ENCODE measurements around the gene CBX7. TPM values are rescaled to one million over a fixed set of nuclear protein-coding genes. Genes with fewer than 3 reads are reported as not detected.

CBX7 gene
- 100 to 1,000 TPM in 2 of 4 donors, 10 to 100 TPM in 2; 16.0 to 128 (median 102) TPM for total RNA-seq

DNA sequence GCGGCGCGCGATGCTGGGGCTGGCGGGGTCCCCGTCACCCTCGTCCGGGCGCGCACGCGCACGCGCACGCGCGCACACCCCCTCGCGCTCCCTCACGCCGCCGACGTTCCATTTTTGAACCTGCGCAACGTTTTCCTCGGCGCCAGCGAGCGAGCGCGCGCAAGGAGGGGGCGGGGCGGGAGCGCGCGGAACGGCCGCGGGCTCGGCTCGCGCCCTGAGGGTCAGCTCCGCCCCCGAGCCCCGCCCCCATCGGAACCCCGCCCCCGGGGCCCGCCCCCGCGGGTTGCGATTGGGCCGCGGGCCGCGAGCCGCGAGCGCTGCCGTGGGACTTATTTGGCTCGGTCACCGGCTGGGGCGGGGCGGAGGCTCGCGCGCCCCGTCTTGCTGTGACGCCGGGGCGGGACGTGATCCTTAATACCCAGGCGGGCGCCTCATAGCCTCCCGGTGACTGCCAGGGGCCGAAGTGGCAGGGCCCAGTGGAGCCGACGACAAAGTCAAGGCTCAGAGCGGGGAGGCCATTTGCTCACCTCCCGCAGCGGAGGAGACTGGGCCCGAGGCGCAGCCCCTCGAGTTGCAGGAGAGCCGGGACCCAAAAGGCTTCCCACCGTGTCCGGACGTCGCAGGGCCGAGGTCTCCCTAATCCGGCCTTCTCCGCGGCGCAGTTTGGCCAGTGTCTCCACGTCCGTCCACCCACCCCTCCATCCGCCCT is at the start of gene CBX7:
TSS of gene CBX7 (minus strand) at position 170 of the 709 bp plus-strand sequence. CDS start 236 bp downstream, outside the sequence.
- H3K27ac ChIP-seq: peak within 1 kb of the TSS; percentile 95 to 99
- H3K36me3 ChIP-seq: no peaks in the 10 kb centered on the region
- peak; percentile 95 to 96 for DNase-seq
- TF ChIP-seq, protein P1, sequence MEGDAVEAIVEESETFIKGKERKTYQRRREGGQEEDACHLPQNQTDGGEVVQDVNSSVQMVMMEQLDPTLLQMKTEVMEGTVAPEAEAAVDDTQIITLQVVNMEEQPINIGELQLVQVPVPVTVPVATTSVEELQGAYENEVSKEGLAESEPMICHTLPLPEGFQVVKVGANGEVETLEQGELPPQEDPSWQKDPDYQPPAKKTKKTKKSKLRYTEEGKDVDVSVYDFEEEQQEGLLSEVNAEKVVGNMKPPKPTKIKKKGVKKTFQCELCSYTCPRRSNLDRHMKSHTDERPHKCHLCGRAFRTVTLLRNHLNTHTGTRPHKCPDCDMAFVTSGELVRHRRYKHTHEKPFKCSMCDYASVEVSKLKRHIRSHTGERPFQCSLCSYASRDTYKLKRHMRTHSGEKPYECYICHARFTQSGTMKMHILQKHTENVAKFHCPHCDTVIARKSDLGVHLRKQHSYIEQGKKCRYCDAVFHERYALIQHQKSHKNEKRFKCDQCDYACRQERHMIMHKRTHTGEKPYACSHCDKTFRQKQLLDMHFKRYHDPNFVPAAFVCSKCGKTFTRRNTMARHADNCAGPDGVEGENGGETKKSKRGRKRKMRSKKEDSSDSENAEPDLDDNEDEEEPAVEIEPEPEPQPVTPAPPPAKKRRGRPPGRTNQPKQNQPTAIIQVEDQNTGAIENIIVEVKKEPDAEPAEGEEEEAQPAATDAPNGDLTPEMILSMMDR (IDR thresholded peaks at IDR 0.05): no peak
- TF ChIP-seq POLR2A (IDR thresholded peaks at IDR 0.05): peak; percentile 91 to 94
- intact Hi-C loops (cut with DNase I; ENCODE audit: low total_unique reads): loop anchor here (5.0 kb wide), 1 partner anchor 165 kb away; the partner anchor contains the start of gene RPL3
- H3K27me3 ChIP-seq: no peaks in the 10 kb centered on the region
- peak within 1 kb of the TSS; percentile 67 to 74 for H3K4me3 ChIP-seq
- peaks cover 0 to 22% of the 10 kb centered on the region in 2 donors for H3K4me1 ChIP-seq
- no peaks in the 10 kb centered on the region for H3K9me3 ChIP-seq

DNA sequence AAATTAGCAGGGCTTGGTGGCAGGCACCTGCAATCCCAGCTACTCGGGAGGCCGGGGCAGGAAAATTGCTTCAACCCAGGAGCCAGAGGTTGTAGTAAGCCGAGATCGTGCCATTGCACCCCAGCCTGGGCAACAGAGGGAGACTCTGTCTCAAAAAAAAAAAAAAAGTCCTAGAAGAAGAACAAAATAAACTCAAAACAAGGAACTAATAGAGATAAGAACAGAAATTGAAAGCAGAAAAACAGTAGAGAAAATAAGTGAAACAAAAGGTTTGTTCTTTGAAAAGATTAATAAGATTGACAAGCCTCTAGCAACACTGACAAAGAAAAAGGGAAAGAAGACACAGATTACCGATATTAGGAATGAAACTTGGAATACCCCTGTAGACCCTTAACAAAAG is 45.1 kb upstream of the CBX7 start:
- H3K4me1 ChIP-seq: no peaks in the 10 kb centered on the region
- no peak overlapping the region for H3K27ac ChIP-seq
- no peaks in the 10 kb centered on the region for H3K9me3 ChIP-seq
- DNase-seq: no peak
- TF ChIP-seq, protein P1 (IDR thresholded peaks at IDR 0.05): no peak
- TF ChIP-seq POLR2A (IDR thresholded peaks at IDR 0.05): no peak
- no peak overlapping the region for H3K4me3 ChIP-seq
- intact Hi-C loops (cut with DNase I; ENCODE audit: low total_unique reads): no loop called here
- no peaks in the 10 kb centered on the region for H3K27me3 ChIP-seq
- no peaks in the 10 kb centered on the region for H3K36me3 ChIP-seq

DNA sequence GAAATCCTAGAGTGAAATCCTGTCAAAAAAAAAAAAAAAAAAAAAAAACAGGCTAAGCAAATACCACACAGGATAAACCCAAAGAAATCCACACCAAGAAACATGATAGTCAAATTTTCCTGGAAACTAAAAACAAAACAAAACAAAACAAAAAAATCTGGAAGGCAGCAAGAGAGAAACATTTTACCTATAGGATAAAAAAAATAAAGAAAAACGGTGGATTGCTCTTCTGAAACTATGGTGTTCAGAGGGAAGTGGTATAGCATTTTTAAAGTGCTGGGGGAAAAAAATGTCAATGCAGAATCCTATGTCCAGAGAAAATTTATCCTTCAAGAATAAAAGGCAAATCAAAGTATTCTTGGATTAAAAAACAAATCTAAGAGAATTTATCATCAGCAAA is 41.6 kb upstream of the CBX7 start:
- no peak for DNase-seq
- H3K36me3 ChIP-seq: no peaks in the 10 kb centered on the region
- TF ChIP-seq POLR2A (IDR thresholded peaks at IDR 0.05): no peak
- TF ChIP-seq, protein P1 (IDR thresholded peaks at IDR 0.05): no peak
- H3K4me3 ChIP-seq: no peak overlapping the region
- no peaks in the 10 kb centered on the region for H3K27me3 ChIP-seq
- no peaks in the 10 kb centered on the region for H3K4me1 ChIP-seq
- H3K9me3 ChIP-seq: no peaks in the 10 kb centered on the region
- intact Hi-C loops (cut with DNase I; ENCODE audit: low total_unique reads): no loop called here
- H3K27ac ChIP-seq: no peak overlapping the region

DNA sequence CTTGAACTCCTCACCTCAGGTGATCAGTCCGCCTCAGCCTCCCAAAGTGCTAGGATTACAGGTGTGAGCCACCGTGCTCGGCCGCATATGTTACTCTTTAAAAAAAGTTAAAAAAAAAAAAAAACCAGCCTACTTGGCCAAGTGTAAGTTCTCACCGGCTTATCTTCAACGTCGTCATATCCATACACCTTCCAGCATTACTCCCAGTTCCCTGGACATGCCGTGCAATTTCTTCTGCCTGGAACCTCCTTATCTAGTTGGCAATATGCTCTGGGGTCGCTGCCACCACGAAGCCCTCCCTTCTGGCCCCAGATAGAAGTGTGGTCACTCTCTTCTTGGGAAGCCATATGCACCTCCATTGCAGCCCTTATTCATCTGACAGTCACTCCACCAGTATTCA is 36.3 kb upstream of the CBX7 start:
- Histone ChIP-seq H3K36me3 (no peaks in the 10 kb centered on the region), H3K4me3 (no peak overlapping the region), H3K4me1 (no peaks in the 10 kb centered on the region), H3K27ac (no peak overlapping the region), H3K27me3 (no peaks in the 10 kb centered on the region), H3K9me3 (no peaks in the 10 kb centered on the region)
- DNase-seq: no peak
- intact Hi-C loops (cut with DNase I; ENCODE audit: low total_unique reads): no loop called here
- no peak for TF ChIP-seq POLR2A (IDR thresholded peaks at IDR 0.05)
- TF ChIP-seq, protein P1 (IDR thresholded peaks at IDR 0.05): no peak

DNA sequence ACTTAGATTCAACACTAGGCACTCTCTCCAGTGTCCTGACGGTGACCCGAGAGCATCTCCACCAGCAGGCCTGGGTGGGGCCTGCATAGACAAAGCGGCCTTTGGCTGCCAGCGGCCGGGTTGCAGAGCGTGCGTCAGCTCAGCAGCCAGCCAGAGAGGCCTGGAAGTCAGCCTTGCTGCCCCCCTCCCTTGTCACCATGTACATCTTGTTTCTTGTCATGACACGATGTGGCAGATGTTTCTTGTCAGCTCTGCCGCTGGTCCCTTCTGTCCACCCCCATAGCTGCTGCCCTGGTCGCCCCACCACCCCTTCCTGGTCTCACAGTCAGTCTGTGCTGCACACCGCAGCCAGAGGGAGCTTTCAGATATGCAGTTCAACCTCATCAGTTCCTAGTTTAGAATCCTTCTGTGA is 33.1 kb upstream of the CBX7 start:
- peak in 1 of 2 donors; percentile 46 for DNase-seq
- TF ChIP-seq, protein P1 (IDR thresholded peaks at IDR 0.05): peak; percentile 9 to 41 (median 16)
- no peak for TF ChIP-seq POLR2A (IDR thresholded peaks at IDR 0.05)
- Histone ChIP-seq H3K27ac (peak overlapping the region; percentile 42 to 55), H3K4me3 (no peak overlapping the region), H3K9me3 (no peaks in the 10 kb centered on the region), H3K4me1 (no peaks in the 10 kb centered on the region), H3K27me3 (no peaks in the 10 kb centered on the region), H3K36me3 (no peaks in the 10 kb centered on the region)
- intact Hi-C loops (cut with DNase I; ENCODE audit: low total_unique reads): no loop called here
